ENCODE measurements around the gene ZSCAN23.
"Not testable (repeated sequence)": the region's sequence is repeated elsewhere in the genome, so short reads cannot be mapped to it uniquely, and the experiment has no call there.

ZSCAN23 gene

GRCh38 chr6:28443112-28443773 lies at the start of gene ZSCAN23:
TSS of gene ZSCAN23 (minus strand) at chr6:28443491. CDS start at chr6:28436266, 7,225 bp downstream.
- FAIRE-seq: peak; percentile 92

GRCh38 chr6:28491984-28492317 lies 48.7 kb upstream of the ZSCAN23 start:
- no peak for FAIRE-seq

- no peak for FAIRE-seq
Measured at GRCh38 chr6:28490205-28490890, 47.1 kb upstream of the ZSCAN23 start.

GRCh38 chr6:28489366-28490204 lies 46.3 kb upstream of the ZSCAN23 start:
- no peak for FAIRE-seq

GRCh38 chr6:28488916-28489365 lies 45.6 kb upstream of the ZSCAN23 start:
- FAIRE-seq: no peak

GRCh38 chr6:28486988-28487742 lies 43.9 kb upstream of the ZSCAN23 start:
- FAIRE-seq: no peak

- FAIRE-seq: no peak
Measured at GRCh38 chr6:28486533-28486932, 43.2 kb upstream of the ZSCAN23 start.

- no peak for FAIRE-seq
Measured at GRCh38 chr6:28485482-28485881, 42.2 kb upstream of the ZSCAN23 start.

GRCh38 chr6:28480253-28480932 lies 37.1 kb upstream of the ZSCAN23 start:
- no peak for FAIRE-seq

- no peak for FAIRE-seq
Measured at GRCh38 chr6:28478518-28478917, 35.2 kb upstream of the ZSCAN23 start.

- no peak for FAIRE-seq
Measured at GRCh38 chr6:28474441-28475219, 31.3 kb upstream of the ZSCAN23 start.

- not testable (repeated sequence) for FAIRE-seq
Measured at GRCh38 chr6:28469153-28469745, 26.0 kb upstream of the ZSCAN23 start.

- no peak for FAIRE-seq
Measured at GRCh38 chr6:28468056-28468455, 24.8 kb upstream of the ZSCAN23 start.

GRCh38 chr6:28462401-28462800 lies 19.1 kb upstream of the ZSCAN23 start:
- no peak for FAIRE-seq

GRCh38 chr6:28458568-28458967 lies 15.3 kb upstream of the ZSCAN23 start:
- FAIRE-seq: no peak

- no peak for FAIRE-seq
Measured at GRCh38 chr6:28449056-28449455, 5.8 kb upstream of the ZSCAN23 start.

- peak; percentile 66 for FAIRE-seq
Measured at GRCh38 chr6:28447512-28447906, 4.2 kb upstream of the ZSCAN23 start.

GRCh38 chr6:28446818-28447511 lies 3.7 kb upstream of the ZSCAN23 start:
- no peak for FAIRE-seq

- FAIRE-seq: not testable (repeated sequence)
Measured at GRCh38 chr6:28444759-28445158, 1.5 kb upstream of the ZSCAN23 start.

GRCh38 chr6:28442586-28442985 lies 705 bp downstream of the ZSCAN23 start:
- no peak for FAIRE-seq

All from islet of Langerhans (tissue), 1 donor.